ENCODE measurements around the gene NPIPB8. TPM values are rescaled to one million over a fixed set of nuclear protein-coding genes. Genes with fewer than 3 reads are reported as not detected.
"Not testable (repeated sequence)": the region's sequence is repeated elsewhere in the genome, so short reads cannot be mapped to it uniquely, and the experiment has no call there.

NPIPB8 gene
- polyA plus RNA-seq, 1 donor: 2.0 TPM

DNA sequence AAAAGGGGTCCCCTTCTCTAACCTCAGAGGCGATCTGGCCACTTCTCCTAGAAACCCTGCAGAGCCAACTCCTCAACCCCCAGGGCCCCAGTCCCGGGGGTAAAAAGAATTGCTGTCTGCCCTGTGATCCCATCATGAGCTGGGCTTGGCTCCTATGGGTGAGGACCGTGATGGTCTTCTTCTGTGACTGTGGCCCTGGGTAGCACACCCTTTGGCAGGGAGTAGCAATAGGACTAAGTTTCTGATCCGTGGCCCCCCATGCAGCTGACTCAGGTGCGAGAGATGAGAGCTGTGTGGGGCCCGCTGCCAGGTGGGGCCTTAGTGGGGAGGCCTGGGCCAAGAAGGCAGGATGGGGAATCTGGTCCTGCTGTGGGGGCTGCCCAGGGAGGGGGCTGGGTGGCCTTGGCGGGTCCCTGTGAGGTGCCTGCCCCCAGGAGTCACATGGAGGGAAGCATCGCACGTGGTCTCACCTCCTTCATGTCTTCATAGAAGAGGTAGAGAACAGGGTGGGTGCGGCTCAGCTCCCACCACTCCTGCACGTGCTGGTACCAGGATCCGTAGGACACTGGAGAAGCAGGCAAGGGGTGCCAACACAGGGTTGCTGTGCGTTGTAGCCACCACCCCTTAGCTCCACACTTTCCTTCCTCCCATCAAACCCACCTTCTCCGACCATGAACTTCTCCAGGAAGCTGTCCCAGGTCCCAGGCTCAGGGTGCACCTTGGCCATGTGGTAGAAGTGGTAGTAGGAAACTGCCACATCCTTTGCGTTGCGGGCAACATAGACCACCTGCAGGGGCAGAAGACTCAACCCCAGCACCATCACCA is 31.4 kb upstream of the NPIPB8 start:
- no peak for DNase-seq

DNA sequence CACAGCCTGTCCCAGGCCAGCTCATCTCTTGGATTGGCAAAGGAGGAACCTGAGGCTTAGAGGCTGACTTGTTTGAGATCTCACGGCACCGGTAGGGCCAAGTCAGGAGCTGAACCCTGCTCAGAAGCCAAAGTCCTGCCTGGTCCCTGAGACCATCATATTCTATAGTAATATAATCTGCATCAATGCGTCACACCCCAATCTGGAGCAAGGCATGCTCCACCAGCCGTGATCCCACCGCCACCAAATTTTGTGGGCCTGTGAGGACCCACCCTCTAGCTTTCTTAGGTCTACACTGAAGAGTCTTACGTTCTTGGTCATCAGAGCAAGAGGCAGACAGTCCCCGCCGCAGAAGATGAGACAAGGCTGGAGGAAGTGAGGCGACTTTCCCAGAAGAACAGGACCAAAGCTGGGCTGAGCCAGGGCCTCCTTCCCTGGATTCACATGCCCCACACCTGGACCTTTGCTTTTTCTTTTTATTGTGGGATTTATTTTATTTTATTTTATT is 30.7 kb upstream of the NPIPB8 start:
- no peak for DNase-seq

DNA sequence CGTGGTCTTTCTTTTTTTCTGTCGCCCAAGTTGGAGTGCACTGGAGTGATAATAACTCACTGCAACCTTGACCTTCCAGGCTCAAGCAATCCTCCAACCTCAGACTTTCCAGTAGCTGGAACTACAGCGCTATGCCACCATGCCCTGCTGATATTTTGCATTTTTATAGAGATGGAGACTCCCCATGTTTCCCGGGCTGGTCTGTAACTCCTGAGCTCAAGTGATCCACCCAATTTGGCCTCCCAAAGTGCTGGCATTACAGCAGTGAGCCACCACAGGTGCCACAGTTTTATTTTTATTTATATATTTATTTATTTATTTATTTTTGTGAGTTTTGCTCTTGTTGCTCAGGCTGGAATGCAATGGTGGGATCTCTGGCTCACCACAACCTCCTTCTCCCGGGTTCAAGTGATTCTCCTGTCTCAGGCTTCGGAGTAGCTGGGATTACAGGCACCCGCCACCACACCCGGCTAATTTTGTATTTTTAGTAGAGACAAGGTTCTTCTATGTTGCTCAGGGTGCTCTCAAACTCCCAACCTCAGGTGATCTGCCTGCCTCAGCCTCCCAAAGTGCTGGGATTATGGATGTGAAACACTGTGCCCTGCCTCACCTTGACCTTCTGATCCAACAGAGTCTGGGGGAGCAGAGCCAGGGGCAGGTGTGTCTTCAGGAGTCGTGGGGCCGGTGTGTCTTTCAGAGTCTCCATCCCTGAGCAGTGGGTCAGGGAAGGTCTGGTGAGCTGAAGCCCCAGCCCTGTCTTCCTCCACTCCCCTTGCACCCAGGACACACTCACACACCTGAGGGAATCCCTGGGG is 30.0 kb upstream of the NPIPB8 start:
- not testable (repeated sequence) for DNase-seq

DNA sequence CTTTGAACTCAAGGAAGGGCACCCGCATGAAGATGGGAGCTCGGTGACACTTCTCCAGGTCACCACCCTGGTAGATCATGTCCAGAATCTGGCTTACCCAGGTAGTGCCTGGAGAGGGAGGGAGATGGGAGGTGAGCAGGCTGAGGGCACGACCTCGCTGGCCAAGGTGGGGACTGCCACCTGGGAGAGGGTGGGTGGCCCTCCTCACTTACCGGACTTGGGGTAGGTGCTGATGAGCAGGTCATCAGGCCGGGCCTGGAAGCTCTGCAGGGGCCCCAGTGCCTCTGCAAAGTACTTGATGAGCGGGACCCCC is 29.4 kb upstream of the NPIPB8 start:
- not testable (repeated sequence) for DNase-seq

DNA sequence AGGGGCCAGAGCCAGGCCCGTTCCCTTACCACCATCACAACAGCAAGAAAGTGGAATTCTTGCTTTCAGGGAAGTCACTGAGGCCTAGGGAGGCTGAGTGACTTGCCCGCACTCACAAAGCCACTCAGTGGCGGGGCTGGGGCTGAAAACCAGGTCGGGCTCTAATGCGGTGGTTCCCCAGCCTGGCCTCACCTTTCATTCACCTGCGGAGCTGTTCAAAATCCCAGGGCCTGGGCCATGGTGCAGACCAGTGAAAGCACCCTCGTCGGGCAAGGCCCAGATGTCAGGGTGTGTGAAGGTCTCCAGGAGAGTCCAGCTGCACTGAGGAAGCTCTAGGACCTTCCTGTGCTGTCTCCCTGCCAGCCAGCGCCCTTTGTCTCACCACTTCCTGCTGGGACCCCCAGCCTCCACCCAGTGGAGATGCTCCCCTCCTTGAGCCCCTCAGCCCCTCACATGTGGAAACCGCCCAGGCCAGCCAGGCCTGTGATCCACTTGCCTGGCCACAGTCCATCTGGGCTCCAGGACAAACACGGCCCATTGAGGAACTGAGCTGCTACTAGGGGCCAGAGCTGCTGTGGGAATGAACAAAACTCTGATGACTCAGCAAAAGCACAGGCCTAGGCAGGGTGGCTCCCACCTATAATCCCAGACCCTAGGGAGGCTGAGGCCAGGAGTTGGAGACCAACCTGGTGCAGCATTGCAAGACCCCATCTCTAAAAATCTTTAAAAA is 28.8 kb upstream of the NPIPB8 start:
- DNase-seq: not testable (repeated sequence)

DNA sequence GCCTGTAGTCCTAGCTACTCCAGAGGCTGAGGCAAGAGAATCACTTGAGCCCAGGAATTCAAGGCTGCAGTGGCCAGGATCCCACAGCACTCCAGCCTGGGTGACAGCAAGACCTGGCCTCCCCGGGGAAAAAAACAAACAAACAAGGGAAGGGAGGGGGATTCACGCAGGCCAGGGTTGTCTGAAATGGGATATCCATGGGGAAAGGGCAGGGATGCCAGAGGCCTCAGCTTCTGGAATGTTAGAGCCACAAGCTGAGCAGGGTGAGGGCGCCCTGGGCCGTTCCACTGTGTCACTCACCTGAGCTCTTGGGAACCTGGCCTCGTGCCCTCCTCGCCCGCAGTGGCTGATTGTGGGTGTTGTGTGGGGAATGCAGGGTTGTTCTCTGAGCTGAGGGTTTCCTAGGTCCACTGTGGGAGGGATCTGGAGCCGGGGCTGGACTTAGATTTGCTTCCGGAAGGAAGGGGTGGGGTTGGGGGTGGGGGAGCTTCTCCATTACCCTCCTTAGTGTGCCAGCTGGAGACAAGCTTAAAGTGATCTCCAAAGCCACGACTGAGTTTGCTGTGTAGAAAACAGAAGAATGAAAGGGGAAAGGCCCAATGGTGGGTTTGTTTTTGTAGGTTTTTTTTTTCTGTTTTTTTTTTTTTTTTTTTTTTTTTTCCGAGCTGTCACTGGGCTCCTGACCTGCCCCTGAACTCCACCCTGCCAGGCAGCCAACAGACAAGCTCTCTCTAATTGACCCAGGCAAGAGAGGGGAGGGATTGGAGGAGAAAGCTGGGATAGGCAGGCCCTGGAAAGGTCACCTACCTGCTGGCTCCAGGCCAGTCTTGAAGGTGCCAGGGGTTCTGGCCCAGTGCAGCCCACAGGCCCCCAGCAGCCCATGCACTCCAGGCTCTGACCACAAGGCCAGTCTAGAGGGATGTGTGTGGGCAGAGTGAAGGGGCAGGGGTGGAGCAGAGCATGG is 28.0 kb upstream of the NPIPB8 start, which contains the start of gene SULT1A1:
SULT1A1 (minus strand) TSS at position 414 of the 964 bp plus-strand sequence. CDS start 1,189 bp downstream, outside the sequence.
- DNase-seq: no peak

DNA sequence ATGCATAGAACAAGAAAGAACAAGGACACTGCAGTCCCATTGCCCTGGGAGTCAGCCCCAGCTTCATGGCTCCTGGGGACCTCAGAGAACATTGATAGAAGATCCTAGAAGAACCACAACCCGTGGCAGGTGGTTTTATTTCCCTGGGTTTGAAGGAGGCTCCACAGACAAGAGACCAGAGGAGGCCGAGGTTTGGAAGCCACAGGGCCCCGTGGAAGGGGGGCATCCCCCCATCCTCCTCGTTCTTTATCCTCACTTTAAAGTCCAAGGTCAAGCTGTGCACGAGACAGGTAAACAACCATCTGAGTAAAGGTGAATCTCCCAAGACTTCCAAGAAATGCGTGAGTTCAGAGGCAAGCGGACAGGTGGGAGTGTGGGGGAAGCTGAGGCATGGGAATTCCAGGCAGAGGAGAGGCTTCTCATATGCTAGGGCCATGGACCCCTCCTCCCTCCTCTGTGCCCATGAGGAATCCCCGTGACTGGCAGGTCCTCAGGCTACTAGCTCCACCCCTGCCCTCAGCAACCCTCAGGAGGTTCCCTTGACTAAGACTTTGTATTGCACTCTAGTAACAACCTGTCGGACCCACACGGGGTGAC is 27.2 kb upstream of the NPIPB8 start:
- DNase-seq: no peak

DNA sequence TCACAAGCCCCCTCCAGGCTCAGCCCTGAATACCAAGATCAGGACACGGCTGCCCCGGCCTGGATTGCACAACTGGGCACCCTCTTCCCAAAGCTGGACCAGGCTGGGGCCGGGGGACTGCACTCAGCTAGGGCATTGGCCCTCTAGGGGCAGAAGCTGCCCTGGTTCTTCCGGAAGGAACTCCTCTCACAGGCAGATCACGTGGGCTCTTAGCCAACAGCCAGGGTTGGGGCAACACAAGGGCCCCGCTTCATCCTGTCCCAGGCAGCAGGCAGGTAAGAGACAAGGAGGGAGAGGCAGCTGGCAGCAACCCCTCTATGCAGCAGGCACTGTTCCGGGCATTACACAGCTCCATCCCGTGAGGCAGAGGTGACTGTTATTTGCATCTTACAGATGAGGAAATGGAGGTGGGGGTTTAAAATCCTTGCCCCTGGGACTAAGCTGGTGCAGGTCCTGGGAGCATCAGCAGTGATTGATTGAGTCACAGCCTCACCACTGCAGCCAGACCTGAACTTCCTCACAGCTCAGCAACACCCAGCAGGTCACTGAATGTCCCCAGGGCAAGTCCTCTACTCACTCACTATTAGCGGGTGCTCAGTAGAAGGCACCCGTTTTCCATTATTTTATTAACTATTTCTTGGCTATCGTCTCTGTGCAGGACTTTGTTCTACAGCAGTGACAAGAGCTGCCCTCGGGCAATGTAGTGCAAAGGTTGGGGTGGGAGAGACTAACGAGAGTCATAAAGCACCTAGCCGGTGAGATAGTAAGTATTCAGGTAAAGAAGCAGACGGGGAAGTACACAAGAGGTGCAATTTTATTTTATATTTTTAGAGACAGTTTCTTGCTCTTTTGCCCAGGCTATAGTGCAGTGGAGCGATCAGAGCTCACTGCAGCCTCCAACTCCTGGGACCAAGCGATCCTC is 25.2 kb upstream of the NPIPB8 start:
- DNase-seq: not testable (repeated sequence)

DNA sequence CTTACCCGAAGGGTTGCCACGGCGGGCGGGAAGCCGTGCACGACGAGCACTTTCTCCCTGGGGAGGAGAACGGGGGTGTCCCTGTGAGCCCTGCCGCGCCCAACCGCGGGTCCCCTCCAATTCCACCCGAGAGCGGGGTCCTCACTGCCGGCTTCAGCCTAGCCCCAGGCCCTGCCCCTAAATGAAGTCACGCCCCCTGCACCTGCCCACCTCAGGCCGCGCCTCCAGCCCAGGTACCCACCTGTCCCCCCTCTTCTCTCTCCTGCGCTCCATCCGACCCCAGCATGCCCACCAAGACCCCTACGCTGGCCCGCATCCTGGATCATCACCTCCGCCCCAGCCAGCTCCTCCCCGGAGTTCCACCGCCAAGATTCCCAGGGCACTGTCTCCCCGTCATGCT is 24.0 kb upstream of the NPIPB8 start:
- not testable (repeated sequence) for DNase-seq

DNA sequence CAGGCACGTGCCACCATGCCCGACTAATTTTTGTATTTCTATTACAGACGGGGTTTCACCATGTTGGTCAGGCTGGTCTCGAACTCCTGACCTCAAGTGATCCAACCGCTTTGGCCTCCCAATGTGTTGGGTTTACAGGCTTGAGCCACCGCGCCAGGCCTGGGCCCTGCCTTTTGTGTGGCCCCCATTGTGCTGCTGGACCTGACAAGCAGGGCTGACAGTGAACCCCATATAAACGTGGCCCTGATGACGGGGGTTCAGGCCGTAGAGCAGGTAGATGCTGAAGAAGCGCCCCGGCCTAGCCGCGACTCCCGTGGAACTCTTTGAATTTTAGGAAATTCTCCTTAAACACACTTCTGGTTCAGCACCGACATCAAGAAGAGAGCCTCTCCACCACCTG is 23.3 kb upstream of the NPIPB8 start:
- not testable (repeated sequence) for DNase-seq

DNA sequence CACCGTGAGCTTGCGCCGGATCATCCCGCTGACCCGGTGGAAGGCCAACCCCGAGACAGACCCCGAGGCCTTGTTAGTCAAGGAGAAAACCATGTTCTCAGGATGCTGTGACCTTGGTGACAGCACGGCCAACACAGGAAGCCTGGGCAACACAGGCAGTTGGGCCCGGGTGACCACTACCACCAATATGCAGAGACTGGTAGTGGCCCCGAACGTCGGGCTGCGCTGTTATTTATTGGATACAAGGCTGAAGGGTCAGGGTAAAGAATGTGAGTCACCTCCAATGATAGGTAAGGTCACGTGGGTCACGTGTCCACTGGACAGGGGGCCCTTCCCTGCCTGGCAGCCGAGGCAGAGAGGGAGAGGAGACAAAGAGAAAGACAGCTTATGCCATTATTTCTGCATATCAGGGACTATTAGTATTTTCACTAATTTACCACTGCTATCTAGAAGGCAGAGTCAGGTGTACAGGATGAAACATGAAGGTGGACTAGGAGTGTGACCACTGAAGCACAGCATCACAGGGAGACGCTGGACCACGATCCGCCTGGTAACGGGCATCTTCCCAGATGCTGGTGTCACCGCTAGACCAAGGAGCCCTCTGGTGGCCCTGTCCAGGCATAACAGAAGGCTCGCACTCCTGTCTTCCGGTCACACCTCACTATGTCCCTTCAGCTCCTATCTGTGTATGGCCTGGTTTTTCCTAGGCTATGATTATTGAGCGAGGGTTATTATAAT is 22.2 kb upstream of the NPIPB8 start:
- DNase-seq: not testable (repeated sequence)

DNA sequence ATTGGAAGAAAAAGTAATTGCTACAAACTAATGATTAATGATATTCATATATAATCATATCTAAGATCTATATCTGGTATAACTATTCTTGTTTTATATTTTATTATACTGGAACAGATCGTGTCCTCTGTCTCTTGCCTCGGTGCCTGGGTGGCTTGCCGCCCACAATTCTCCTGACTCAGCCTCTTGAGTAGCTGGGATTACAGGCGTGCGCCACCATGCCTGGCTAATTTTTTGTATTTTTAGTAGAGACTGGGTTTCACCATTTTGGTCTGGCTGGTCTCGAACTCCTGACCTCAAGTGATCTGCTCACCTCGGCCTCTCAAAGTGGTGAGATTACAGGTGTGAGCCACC is 21.7 kb upstream of the NPIPB8 start:
- not testable (repeated sequence) for DNase-seq

DNA sequence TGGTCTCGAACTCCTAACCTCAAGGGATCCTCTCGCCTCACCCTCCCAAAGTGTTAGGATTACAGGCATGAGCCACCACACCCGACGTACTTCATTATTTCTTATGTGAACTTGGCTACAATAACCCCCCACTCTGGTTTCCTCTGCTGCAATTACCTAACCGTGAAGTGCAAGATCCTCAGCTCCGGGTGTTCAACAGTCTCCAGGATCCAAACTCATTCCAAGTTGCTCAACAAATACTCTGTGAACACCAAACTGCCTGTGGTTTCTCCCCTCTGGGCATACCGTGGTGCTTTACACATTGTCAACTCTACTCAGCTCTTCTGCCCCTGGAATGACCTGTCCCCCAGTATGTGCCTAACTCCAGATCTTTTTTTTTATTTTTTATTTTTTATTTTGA is 21.2 kb upstream of the NPIPB8 start:
- no peak for DNase-seq

DNA sequence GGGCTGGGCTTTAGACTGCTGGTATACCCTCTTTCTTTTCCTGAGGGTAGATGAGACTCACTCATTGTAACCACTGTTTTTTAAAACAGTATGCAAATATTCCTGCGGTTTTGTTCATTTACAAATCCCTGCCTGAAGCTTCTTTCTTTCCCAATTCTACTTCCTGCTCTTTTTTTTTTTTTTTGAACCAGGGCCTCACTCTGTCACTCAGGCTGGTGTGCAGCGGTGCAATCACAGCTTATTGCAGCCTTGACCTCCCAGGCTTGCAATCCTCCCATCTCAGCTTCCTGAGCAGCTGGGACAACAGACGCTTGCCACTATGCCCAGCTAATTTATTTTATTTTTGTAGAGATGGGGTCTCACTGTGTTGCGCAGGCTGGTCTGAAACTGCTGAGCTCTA is 20.0 kb upstream of the NPIPB8 start:
- DNase-seq: no peak

DNA sequence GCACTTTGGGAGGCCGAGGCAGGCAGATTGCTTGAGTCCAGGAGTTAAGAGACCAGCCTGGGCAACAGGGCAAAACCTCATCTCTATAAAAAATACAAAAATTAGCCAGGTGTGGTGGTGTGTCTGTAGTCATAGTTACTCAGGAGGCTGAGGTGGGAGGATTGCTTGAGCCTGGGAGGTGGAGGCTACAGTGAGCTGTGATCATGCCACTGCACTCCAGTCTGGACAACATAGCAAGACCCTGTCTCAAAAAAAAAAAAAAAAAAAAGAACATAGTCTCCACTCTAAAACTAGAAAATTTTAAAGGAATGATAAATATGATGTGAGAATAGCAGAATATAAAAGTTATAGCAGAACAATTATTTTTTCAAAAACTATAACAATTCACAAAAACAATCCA is 17.5 kb upstream of the NPIPB8 start:
- DNase-seq: not testable (repeated sequence)

DNA sequence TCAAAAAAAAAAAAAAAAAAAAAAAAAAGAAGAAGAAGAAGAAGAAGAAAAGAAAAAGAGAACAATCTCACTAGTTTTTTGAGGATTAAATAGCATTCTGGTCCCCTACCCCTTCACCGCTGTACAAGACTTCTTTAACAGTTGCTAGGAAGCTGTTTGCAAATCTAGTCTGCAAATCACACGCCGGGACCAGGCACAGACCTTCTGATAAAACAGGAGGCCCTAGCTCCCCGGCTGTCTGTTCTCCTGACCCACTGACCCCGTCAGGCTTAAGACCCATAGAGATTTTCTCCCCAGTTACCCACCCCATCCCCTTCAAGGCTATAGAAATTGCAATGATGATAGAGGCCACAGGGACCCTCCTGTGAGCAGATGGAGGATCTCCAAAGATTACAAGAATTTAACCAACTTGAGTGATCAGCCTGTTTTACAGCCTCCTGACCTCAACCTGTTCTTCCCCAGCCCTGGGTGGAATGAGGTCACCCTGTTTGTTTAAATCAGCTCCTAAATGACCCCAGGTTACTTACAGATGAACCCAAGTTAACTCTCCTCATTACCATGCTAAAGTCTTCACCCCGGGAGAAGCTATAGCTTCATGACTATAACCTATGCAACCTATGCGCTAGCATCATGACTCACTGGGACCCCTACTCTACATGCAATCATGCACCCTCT is 16.2 kb upstream of the NPIPB8 start:
- DNase-seq: no peak

DNA sequence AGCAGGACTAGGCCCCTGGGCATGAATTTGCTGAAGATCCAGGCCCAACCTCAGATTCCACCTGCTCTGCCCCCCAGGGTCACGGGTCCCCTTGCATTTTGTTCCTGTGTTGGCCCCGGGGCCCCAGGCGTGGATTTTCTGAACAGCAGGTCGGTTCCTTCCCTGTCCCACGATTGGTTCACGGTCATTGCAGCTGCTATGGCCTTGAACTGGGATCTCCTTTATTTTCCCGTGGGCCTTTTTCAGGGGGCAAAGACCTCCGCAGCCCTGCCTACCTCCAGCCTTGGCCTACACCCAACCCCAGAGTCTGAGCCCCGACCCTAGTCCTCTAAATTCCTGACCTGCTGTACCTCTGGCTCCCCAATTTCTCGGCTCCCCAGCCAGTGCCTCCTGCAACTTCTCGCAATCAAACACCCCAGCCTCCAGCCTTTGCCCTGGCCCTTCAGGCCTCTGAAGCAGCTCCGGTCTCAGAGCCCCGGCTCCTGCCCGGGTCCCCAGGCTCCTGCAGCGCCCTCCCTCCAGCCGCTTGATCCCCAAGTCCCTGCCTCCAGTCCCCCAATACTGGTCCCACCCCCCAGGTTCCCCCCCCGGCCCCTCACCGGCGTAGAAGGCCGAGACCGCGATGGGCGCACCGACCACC is 15.2 kb upstream of the NPIPB8 start:
- DNase-seq: not testable (repeated sequence)

DNA sequence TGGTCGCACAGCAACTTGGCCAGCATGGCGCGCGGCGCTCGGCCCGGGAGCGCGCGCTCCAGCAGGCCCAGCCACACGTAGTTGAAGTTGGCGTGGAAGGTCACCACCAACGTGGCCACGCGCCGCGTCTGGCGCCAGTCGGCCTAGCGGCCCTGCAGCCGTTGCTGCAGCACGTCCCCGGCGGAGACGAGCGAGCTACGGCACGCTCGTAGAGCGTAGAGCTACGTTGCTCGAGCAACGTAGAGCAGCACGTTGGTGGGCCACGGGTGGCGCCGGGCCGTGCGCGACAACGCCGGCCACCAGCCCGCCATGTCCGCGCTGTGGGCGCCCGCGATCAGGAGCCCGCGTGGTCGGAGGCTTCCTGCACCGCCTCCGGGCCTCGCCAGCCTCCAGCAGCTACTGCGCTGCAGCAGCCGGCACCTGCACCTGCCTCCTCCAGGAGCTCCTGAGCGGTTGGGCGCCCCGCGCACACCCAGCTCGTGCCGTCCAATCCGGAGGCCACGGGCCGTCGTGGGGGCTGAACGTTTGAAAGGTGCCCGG is 14.6 kb upstream of the NPIPB8 start:
- no peak for DNase-seq
